Effector memory CD4-positive, alpha-beta T cell (primary cell): ENCODE measurements around the gene TBC1D3I.
"Not testable (repeated sequence)": the region's sequence is repeated elsewhere in the genome, so short reads cannot be mapped to it uniquely, and the experiment has no call there.

ENCODE experiments used
- DNase-seq, 3 donors: peaks; one replicate each; pipeline ENCODE4 v3.0.0-alpha.2; 2020
- H3K27ac ChIP-seq: 2 replicates; pipeline ENCODE4 v1.7.0; 2013; ENCODE audit warnings: mild to moderate bottlenecking, low read length, moderate library complexity; ENCODE audit not compliant: insufficient read depth, poor library complexity, severe bottlenecking
- H3K27me3 ChIP-seq: replicated peaks from 2 replicates; pipeline ENCODE4 v1.7.0; 2013; ENCODE audit warnings: mild to moderate bottlenecking, low read length; ENCODE audit not compliant: insufficient read depth, control insufficient read depth, poor library complexity, severe bottlenecking
- H3K36me3 ChIP-seq: 2 replicates; pipeline ENCODE4 v1.7.0; 2013; ENCODE audit warnings: mild to moderate bottlenecking, low read length, moderate library complexity; ENCODE audit not compliant: control insufficient read depth, insufficient read depth
- H3K4me1 ChIP-seq: 2 replicates; pipeline ENCODE4 v1.7.0; 2013; ENCODE audit warnings: low read length, mild to moderate bottlenecking; ENCODE audit not compliant: control insufficient read depth, insufficient read depth, poor library complexity, severe bottlenecking
- H3K4me3 ChIP-seq: 2 replicates; pipeline ENCODE4 v1.7.0; 2013; ENCODE audit warnings: low read length, low read depth, mild to moderate bottlenecking; ENCODE audit not compliant: insufficient read depth, poor library complexity, severe bottlenecking
- H3K9me3 ChIP-seq: 2 replicates; pipeline ENCODE4 v1.7.0; 2013; ENCODE audit warnings: mild to moderate bottlenecking, low read length, moderate library complexity; ENCODE audit not compliant: control insufficient read depth
- total RNA-seq, 3 donors: gene quantifications; one replicate each; lab custom pipeline; 2026; lab: John Stamatoyannopoulos, UW

The TBC1D3I gene
- total RNA-seq = 0 reads per million in 3 donors

GRCh38 chr17:36264470-36264869 lies at the start of gene TBC1D3I:
TSS of gene TBC1D3I (minus strand) at chr17:36264570. CDS start at chr17:36262985, 1,585 bp downstream.
- not testable (repeated sequence) for H3K9me3 ChIP-seq, H3K4me3 ChIP-seq, H3K27me3 ChIP-seq, H3K4me1 ChIP-seq, H3K36me3 ChIP-seq, DNase-seq, H3K27ac ChIP-seq

- H3K27ac ChIP-seq, H3K36me3 ChIP-seq, H3K4me3 ChIP-seq, H3K9me3 ChIP-seq, H3K27me3 ChIP-seq, H3K4me1 ChIP-seq, DNase-seq: not testable (repeated sequence)
These were observed 30.8 kb upstream of the TBC1D3I start for GRCh38 chr17:36295161-36295560.

GRCh38 chr17:36289965-36290612 lies 25.7 kb upstream of the TBC1D3I start:
- H3K4me3 ChIP-seq, H3K9me3 ChIP-seq, H3K27me3 ChIP-seq, H3K4me1 ChIP-seq, H3K36me3 ChIP-seq, DNase-seq, H3K27ac ChIP-seq: not testable (repeated sequence)

GRCh38 chr17:36284219-36284618 lies 19.8 kb upstream of the TBC1D3I start:
- H3K4me1 ChIP-seq, H3K27ac ChIP-seq, DNase-seq, H3K36me3 ChIP-seq, H3K4me3 ChIP-seq, H3K9me3 ChIP-seq, H3K27me3 ChIP-seq: not testable (repeated sequence)

- not testable (repeated sequence) for H3K27me3 ChIP-seq, H3K9me3 ChIP-seq, H3K36me3 ChIP-seq, H3K4me1 ChIP-seq, H3K4me3 ChIP-seq, DNase-seq, H3K27ac ChIP-seq
These were observed 18.9 kb upstream of the TBC1D3I start for GRCh38 chr17:36283256-36283655.

- H3K9me3 ChIP-seq, H3K27me3 ChIP-seq, H3K4me1 ChIP-seq, H3K27ac ChIP-seq, H3K36me3 ChIP-seq, DNase-seq, H3K4me3 ChIP-seq: not testable (repeated sequence)
These were observed 22.3 kb downstream of the TBC1D3I start for GRCh38 chr17:36242046-36242445.

- not testable (repeated sequence) for H3K27me3 ChIP-seq, H3K9me3 ChIP-seq, H3K36me3 ChIP-seq, H3K27ac ChIP-seq, H3K4me1 ChIP-seq, DNase-seq, H3K4me3 ChIP-seq
These were observed 34.7 kb downstream of the TBC1D3I start for GRCh38 chr17:36229644-36230043.

- H3K4me3 ChIP-seq, DNase-seq, H3K27me3 ChIP-seq: not testable (repeated sequence)
These were observed 41.4 kb downstream of the TBC1D3I start for GRCh38 chr17:36222967-36223366.

GRCh38 chr17:36221581-36222100 lies 42.7 kb downstream of the TBC1D3I start:
- not testable (repeated sequence) for H3K27ac ChIP-seq, H3K9me3 ChIP-seq, H3K27me3 ChIP-seq, DNase-seq, H3K4me1 ChIP-seq, H3K36me3 ChIP-seq, H3K4me3 ChIP-seq

More at GRCh38 chr17:36222967-36223366, 41.4 kb downstream of the TBC1D3I start:
- not testable (repeated sequence) for H3K4me1 ChIP-seq, H3K27ac ChIP-seq, H3K36me3 ChIP-seq, H3K9me3 ChIP-seq

GRCh38 chr17:36220737-36221580 lies 43.4 kb downstream of the TBC1D3I start:
- H3K9me3 ChIP-seq, H3K27me3 ChIP-seq, H3K27ac ChIP-seq, H3K4me1 ChIP-seq, H3K4me3 ChIP-seq, DNase-seq, H3K36me3 ChIP-seq: not testable (repeated sequence)
